Measurements from ENCODE around the gene RALGPS1. TPM values are rescaled to one million over a fixed set of nuclear protein-coding genes. Genes with fewer than 3 reads are reported as not detected.
A peak's percentile ranks its signal among the peaks of the same experiment; 100 is the strongest.

RALGPS1 gene
- polyA plus RNA-seq, 3 donors: 0.60 to 4.6 (median 1.3) TPM

- Mint-ChIP-seq H3K9me3 (peaks cover 6 to 22% (median 16%) of the 10 kb centered on the region in 7 donors), H3K4me3 (peak overlapping the region in 1 of 2 donors; percentile 54), H3K27ac (peak overlapping the region in 1 of 7 donors; percentile 46), H3K4me1 (peaks cover 28% of the 10 kb centered on the region), H3K36me3 (peaks cover 12 to 26% of the 10 kb centered on the region in 2 donors), H3K27me3 (ENCODE audit: low read depth in 3 of 3) (peaks cover 80 to 92% (median 85%) of the 10 kb centered on the region in 3 donors)
- intact Hi-C loops (cut with micrococcal nuclease): no loop called here
- no peak overlapping the region for H3K9ac ChIP-seq (ENCODE audit: insufficient read depth, low read length, poor library complexity, severe bottlenecking)
- 96% methylated on average over 3 of the region's 3 CpGs for WGBS (ENCODE audit: insufficient coverage)
- H3K4me1 ChIP-seq (ENCODE audit: control insufficient read depth in 1 of 2, insufficient read depth in 2 of 2, low read length in 2 of 2): peaks cover 19 to 27% of the 10 kb centered on the region in 2 donors
- H3K4me2 ChIP-seq (replicated peaks; ENCODE audit: extremely low read depth, low read length, poor library complexity, severe bottlenecking): no peak overlapping the region
- no peak for DNase-seq
- H3K27me3 ChIP-seq (ENCODE audit: control insufficient read depth in 2 of 2, insufficient read depth in 2 of 2, low read length in 2 of 2): peaks cover 77 to 83% of the 10 kb centered on the region in 2 donors
- H2AFZ ChIP-seq (ENCODE audit: insufficient read depth, low read depth, low read length, poor library complexity, severe bottlenecking): no peak overlapping the region
- H3K4me3 ChIP-seq (replicated peaks in 1 of 3; ENCODE audit: low read depth in 2 of 3, low read length in 3 of 3): no peak overlapping the region
- no peaks in the 10 kb centered on the region for H3K79me2 ChIP-seq (ENCODE audit: insufficient read depth, low read length)
- TF ChIP-seq CTCF (IDR thresholded peaks at IDR 0.05): no peak
- H3K9me3 ChIP-seq (replicated peaks in 1 of 2; ENCODE audit: control insufficient read depth in 1 of 2, insufficient read depth in 1 of 2, low read length in 2 of 2): peaks cover 8 to 38% of the 10 kb centered on the region in 2 donors
- H3K27ac ChIP-seq (ENCODE audit: low read depth in 1 of 2, low read length in 2 of 2): no peak overlapping the region
- peaks cover 12% of the 10 kb centered on the region for H4K20me1 ChIP-seq (ENCODE audit: insufficient read depth, low read length)
- H3K36me3 ChIP-seq (replicated peaks in 1 of 2; ENCODE audit: control insufficient read depth in 1 of 2, insufficient read depth in 2 of 2, low read length in 2 of 2): no peaks in the 10 kb centered on the region
These were observed 70.4 kb downstream of the RALGPS1 start for GRCh38 chr9:126984969-126985368.

- no peak overlapping the region for H3K27ac ChIP-seq (ENCODE audit: low read depth in 1 of 2, low read length in 2 of 2)
- Mint-ChIP-seq H3K27ac (peak overlapping the region in 6 of 7 donors; percentile 25 to 83 (median 62)), H3K4me1 (peaks cover 28% of the 10 kb centered on the region), H3K36me3 (peaks cover 19 to 34% of the 10 kb centered on the region in 2 donors), H3K9me3 (peaks cover 6 to 23% (median 19%) of the 10 kb centered on the region in 7 donors), H3K4me3 (peak overlapping the region in 1 of 2 donors; percentile 90), H3K27me3 (ENCODE audit: low read depth in 3 of 3) (peaks cover 82 to 92% (median 87%) of the 10 kb centered on the region in 3 donors)
- no peaks in the 10 kb centered on the region for H3K79me2 ChIP-seq (ENCODE audit: insufficient read depth, low read length)
- no peaks in the 10 kb centered on the region for H3K36me3 ChIP-seq (replicated peaks in 1 of 2; ENCODE audit: control insufficient read depth in 1 of 2, insufficient read depth in 2 of 2, low read length in 2 of 2)
- H3K4me1 ChIP-seq (ENCODE audit: control insufficient read depth in 1 of 2, insufficient read depth in 2 of 2, low read length in 2 of 2): peaks cover 19 to 27% of the 10 kb centered on the region in 2 donors
- H4K20me1 ChIP-seq (ENCODE audit: insufficient read depth, low read length): peaks cover 12% of the 10 kb centered on the region
- H2AFZ ChIP-seq (ENCODE audit: insufficient read depth, low read depth, low read length, poor library complexity, severe bottlenecking): no peak overlapping the region
- H3K4me3 ChIP-seq (replicated peaks in 1 of 3; ENCODE audit: low read depth in 2 of 3, low read length in 3 of 3): peak overlapping the region in 1 of 3 experiments; percentile 26
- TF ChIP-seq CTCF (IDR thresholded peaks at IDR 0.05): no peak
- peaks cover 8 to 46% of the 10 kb centered on the region in 2 donors for H3K9me3 ChIP-seq (replicated peaks in 1 of 2; ENCODE audit: control insufficient read depth in 1 of 2, insufficient read depth in 1 of 2, low read length in 2 of 2)
- H3K4me2 ChIP-seq (replicated peaks; ENCODE audit: extremely low read depth, low read length, poor library complexity, severe bottlenecking): peak overlapping the region; percentile 26
- intact Hi-C loops (cut with micrococcal nuclease): no loop called here
- WGBS (ENCODE audit: insufficient coverage): 0% methylated on average over 2 of the region's 7 CpGs
- H3K27me3 ChIP-seq (ENCODE audit: control insufficient read depth in 2 of 2, insufficient read depth in 2 of 2, low read length in 2 of 2): peaks cover 77 to 83% of the 10 kb centered on the region in 2 donors
- H3K9ac ChIP-seq (ENCODE audit: insufficient read depth, low read length, poor library complexity, severe bottlenecking): no peak overlapping the region
- peak; percentile 69 to 90 (median 82) for DNase-seq
These were observed 71.4 kb downstream of the RALGPS1 start for GRCh38 chr9:126985870-126986498.

Measured in CD14-positive monocyte (primary cell).